C4-2B (cell line): ENCODE results near the gene PLXNA4.

Experiments used
- H3K27ac ChIP-seq: fragments of 450-650 bp; 2 replicates; pipeline ENCODE4 v1.5.1; 2017
- ZFX ChIP-seq: fragments of 450-650 bp; IDR thresholded peaks from 2 replicates; pipeline ENCODE4 v1.6.1; 2017
- TF ChIP-seq, protein P1 (sequence below): fragments of 450-650 bp; conservative IDR thresholded peaks from 2 replicates; pipeline ENCODE4 v1.5.1; 2017; ENCODE audit warnings: mild to moderate bottlenecking

Gene PLXNA4

DNA sequence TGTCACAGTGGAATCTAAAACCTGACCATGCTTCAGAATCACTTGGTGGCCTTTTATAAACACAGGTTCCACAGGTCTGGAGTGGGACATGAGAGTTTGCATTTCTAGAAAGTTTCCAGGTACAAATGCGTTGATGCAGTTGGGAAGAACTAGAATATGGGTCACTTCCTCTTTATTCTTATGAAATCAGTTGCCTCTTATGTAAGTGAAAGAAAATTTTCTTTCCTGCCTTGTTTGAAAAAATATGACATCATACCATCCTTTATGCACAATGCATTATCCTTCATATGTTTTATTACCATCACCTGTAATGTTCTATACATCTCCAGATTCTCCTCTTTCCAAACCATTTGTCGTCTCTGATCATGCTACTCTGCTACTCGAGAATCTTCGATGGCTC, 44.0 kb downstream of the PLXNA4 start:
- no peak overlapping the region for H3K27ac ChIP-seq
- no peak for TF ChIP-seq ZFX
- TF ChIP-seq, protein P1, sequence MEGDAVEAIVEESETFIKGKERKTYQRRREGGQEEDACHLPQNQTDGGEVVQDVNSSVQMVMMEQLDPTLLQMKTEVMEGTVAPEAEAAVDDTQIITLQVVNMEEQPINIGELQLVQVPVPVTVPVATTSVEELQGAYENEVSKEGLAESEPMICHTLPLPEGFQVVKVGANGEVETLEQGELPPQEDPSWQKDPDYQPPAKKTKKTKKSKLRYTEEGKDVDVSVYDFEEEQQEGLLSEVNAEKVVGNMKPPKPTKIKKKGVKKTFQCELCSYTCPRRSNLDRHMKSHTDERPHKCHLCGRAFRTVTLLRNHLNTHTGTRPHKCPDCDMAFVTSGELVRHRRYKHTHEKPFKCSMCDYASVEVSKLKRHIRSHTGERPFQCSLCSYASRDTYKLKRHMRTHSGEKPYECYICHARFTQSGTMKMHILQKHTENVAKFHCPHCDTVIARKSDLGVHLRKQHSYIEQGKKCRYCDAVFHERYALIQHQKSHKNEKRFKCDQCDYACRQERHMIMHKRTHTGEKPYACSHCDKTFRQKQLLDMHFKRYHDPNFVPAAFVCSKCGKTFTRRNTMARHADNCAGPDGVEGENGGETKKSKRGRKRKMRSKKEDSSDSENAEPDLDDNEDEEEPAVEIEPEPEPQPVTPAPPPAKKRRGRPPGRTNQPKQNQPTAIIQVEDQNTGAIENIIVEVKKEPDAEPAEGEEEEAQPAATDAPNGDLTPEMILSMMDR, result no peak

DNA sequence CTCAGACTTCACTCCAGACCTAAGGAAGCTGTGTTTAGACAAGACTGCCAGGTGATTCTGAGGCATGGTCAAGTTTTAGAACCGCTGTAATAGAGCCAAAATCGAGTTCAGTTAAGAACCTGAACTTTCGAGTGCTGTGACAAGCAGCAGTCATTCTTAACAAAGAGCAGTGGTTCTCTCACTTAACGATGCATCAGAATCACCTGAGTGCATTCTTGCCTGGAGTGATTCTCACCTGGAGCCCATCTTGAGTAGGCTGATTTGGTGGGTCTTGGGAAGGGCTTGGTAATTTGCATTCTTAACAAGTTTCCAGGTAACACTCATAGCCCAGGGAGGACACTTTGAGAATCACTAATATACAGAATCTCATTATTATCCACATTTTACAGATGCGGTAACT, 44.7 kb downstream of the PLXNA4 start:
- TF ChIP-seq ZFX, result no peak
- TF ChIP-seq, protein P1, result no peak
- no peak overlapping the region for H3K27ac ChIP-seq

DNA sequence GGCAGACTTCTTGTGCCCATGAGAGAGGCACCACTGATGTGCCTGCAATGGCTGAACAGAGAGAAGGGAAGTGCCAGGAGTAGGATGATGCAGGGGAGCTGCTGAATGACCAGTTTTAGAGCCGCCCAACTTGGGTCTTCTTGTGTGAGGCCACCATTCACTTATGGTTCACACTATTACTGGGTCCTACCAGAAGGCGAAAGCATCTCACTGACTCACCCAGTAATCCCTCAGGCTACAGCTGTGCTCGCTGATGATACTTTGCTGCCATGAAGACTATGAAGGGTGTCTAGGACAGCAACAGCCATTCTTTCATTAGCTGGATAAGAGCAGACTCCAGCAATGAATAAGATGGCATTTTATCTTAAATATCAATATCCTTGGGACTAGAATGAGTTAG, 47.6 kb downstream of the PLXNA4 start:
- no peak overlapping the region for H3K27ac ChIP-seq
- TF ChIP-seq, protein P1, result no peak
- no peak for TF ChIP-seq ZFX

DNA sequence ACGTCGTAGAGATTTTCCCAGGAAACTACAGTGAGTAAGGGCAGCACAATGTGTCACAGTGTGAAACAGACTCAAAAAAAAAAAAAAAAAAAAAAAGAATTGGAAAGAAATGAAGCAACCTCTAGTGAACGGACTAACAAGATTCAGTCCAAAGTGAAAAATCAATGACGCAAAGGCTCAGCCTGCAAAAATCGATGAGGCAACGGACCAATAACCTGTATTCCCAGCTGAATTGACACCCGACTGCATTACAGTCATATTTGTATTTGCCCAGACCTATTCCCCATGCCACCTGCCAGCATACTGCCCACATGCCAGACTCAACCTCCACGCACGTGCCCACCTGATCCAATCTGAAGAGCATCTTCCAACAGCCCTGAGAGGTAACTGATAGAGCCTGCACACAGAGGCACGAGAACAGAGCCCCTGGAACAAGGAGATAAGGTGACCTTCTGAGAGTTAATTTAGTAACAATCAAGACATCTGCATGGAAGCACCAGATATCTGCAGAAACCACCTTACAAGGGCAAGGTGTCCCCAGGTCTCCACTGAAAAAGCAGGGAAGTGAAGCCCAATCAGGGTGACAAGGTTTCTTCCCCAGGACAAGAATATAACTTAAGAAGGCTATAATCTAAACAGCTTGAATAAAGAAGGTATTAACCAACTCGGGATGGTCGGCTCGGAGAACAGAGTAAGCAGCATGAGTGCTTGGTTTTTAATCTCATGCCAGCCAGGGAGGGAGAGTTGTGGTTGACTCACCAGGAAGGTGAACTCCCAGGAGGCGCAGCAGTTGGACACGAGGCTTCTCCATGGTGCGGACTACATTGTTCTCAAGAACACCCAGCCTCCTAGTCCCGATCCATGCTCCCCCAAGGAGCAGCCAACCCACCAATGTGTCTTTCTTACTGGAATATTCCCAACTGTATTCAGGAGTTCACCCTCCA, 48.5 kb downstream of the PLXNA4 start:
- no peak overlapping the region for H3K27ac ChIP-seq
- TF ChIP-seq ZFX, result no peak
- TF ChIP-seq, protein P1, result no peak

DNA sequence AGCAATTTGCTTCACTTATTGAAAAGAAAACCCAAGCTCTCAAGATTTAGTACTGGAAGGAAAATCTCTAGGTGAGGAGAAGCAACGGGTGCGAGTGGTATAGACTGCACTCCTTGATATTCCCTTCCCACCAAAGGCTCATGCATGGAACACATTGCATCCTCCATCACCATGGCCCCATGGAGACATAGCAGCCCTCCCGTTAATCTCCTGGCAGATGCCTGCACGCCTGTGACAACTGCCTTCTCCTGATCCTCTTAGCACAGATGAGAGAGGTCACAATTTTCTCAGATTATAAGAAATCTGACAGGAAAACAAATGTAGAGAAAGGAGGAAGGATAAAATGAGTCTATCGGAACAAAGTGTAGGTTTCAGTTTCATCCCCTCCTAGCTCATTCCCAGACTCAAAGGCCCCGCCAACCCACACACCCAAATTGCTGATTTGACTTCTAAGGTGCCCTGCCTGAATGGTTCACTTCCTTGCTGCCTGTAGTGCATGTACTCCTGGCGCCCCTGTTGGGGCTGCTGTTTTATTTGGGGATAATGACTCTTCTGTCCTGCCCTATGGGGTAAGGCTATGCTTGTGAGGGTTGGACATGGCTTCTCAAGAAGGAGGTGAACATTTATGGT, 50.0 kb downstream of the PLXNA4 start:
- TF ChIP-seq, protein P1, result no peak
- TF ChIP-seq ZFX, result no peak
- no peak overlapping the region for H3K27ac ChIP-seq

DNA sequence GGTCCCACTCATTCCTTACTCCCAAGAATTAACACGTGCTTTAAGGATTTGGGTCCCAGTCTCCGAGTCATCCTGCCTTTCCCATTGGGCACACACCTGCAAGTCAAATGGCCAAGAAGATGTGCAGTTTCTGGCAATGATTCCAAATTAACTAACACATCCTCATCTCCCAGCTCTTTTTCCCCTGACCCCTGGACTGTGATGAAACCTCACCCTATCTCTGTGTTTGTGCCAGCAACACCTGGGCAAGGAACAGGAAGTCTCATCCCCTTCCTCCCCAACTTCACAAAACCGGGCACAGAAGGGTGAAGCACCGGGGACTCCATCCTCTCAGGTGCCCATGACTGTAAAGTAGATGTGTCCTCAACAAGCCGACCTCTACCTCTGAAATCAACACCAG, 54.8 kb downstream of the PLXNA4 start:
- TF ChIP-seq, protein P1, result no peak
- no peak for TF ChIP-seq ZFX

DNA sequence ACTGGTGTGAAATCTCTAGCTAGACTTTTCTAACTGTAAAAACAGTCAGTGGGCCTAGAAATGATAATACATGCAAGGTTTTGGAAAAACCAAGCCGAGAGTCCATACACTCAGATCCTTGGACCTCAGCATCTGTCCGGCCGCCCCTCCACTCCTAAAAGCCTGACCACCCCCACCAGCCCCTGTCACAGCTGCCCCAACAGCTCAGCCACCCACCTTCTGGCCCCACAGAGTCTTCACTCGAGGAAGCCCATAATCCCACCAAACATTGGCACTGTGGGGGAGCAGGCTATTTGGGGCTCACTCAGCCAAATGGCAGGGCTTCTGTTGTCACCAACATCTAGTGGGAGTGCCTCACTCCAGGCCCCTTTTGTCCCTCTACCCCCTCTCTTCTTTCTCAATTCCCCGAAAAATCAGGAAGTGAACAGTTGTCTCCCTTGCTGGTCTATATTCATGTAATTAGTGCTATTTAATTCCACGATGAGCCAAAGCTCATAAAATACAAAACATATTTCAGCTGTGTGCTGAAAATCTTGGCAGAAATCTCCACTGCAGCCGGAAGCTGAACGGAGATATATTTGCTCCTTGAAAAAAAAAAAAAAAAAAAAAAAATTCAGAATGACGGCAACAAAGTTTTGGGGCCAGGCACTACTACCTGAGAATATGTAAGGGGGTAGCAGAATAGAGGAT, 55.5 kb downstream of the PLXNA4 start:
- no peak overlapping the region for H3K27ac ChIP-seq
- TF ChIP-seq ZFX, result no peak
- TF ChIP-seq, protein P1, result no peak

More for the DNA sequence above, 54.8 kb downstream of the PLXNA4 start:
- no peak overlapping the region for H3K27ac ChIP-seq
